Caco-2 (cell line): ENCODE results near the gene RAD18. TPM values are rescaled to one million over a fixed set of nuclear protein-coding genes. Genes with fewer than 3 reads are reported as not detected.

Experiments
- BruUV-seq: library from RNA; stranded (reverse); fragments of 400-500 nt; replicated peaks from 2 replicates; lab custom pipeline; 2021; lab: Mats Ljungman, UMichigan
- CTCF ChIA-PET: fragments of 300-600 bp; sonication (Branson Sonifier 250); formaldehyde crosslinking; loops from one replicate; lab custom pipeline; 2022; ENCODE audit warnings: antibody characterized with exemption; lab: Charles Lee
- POLR2A ChIA-PET: fragments of 300-600 bp; sonication (Branson Sonifier 250); formaldehyde crosslinking; loops from one replicate; lab custom pipeline; 2022; ENCODE audit warnings: antibody characterized with exemption; lab: Charles Lee
- DNase-seq, 2 experiments: peaks; one replicate each; pipeline versions ENCODE4 v3.0.0 to v3.0.0-alpha.2; 2020 to 2022
- H3K27me3 ChIP-seq: replicated peaks from 2 replicates; pipeline ENCODE4 v1.6.0; 2011; ENCODE audit warnings: low read length; ENCODE audit not compliant: control insufficient read depth, insufficient read depth
- H3K36me3 ChIP-seq: 2 replicates; pipeline ENCODE4 v1.5.1; 2011; ENCODE audit warnings: low read length; ENCODE audit not compliant: control insufficient read depth, insufficient read depth
- H3K4me1 ChIP-seq: fragments of 250-450 bp; sonication (Bioruptor Pico); 2 replicates; pipeline ENCODE4 v1.5.1; 2020; ENCODE audit warnings: mild to moderate bottlenecking
- H3K4me3 ChIP-seq: 2 replicates; pipeline ENCODE4 v1.5.1; 2011; ENCODE audit warnings: low read depth, mild to moderate bottlenecking, control low read depth, low read length
- H3K9me3 ChIP-seq: fragments of 250-450 bp; sonication (Bioruptor Pico); 2 replicates; pipeline ENCODE4 v1.5.1; 2020; ENCODE audit warnings: mild to moderate bottlenecking, moderate library complexity
- H3K27ac Mint-ChIP-seq: one replicate; pipeline ENCODE4 v1.8.0; 2022; ENCODE audit warnings: mixed read lengths; ENCODE audit not compliant: unreplicated experiment
- H3K27me3 Mint-ChIP-seq: one replicate; pipeline ENCODE4 v1.8.0; 2022; ENCODE audit warnings: mixed read lengths; ENCODE audit not compliant: insufficient read depth, unreplicated experiment
- H3K36me3 Mint-ChIP-seq: one replicate; pipeline ENCODE4 v1.8.0; 2022; ENCODE audit warnings: mild to moderate bottlenecking, mixed read lengths; ENCODE audit not compliant: insufficient read depth, unreplicated experiment
- H3K4me1 Mint-ChIP-seq: one replicate; pipeline ENCODE4 v1.8.0; 2022; ENCODE audit warnings: low read depth, mixed read lengths; ENCODE audit not compliant: unreplicated experiment
- H3K4me3 Mint-ChIP-seq: one replicate; pipeline ENCODE4 v1.8.0; 2022; ENCODE audit warnings: mild to moderate bottlenecking, moderate library complexity, mixed read lengths; ENCODE audit not compliant: unreplicated experiment
- H3K9me3 Mint-ChIP-seq: one replicate; pipeline ENCODE4 v1.8.0; 2022; ENCODE audit warnings: mixed read lengths; ENCODE audit not compliant: unreplicated experiment
- CTCF ChIP-seq, 2 experiments: fragments of 200-600 bp in 1 of 2; IDR thresholded peaks; 1 replicate in 1 of 2; 2 replicates in 1 of 2; pipeline versions ENCODE4 v1.5.1 to v1.8.0; 2011 to 2022; ENCODE audit warnings: antibody characterized with exemption in 1 of 2, control low read depth in 1 of 2, inconsistent platforms in 1 of 2, low read depth in 1 of 2, low read length in 1 of 2, mild to moderate bottlenecking in 1 of 2, moderate library complexity in 1 of 2; ENCODE audit not compliant: insufficient read depth in 1 of 2, severe bottlenecking in 1 of 2, unreplicated experiment in 1 of 2
- intact Hi-C: fragments of 100-400 bp; cut with micrococcal nuclease; formaldehyde crosslinking; loops from one replicate; pipeline ENCODE4 v1.10.0; 2022; ENCODE audit not compliant: unreplicated experiment
- total RNA-seq: library from RNA; stranded (reverse); gene quantifications from 2 replicates; pipeline ENCODE4 v1.2.3, GENCODE V29; 2022

The RAD18 gene
- total RNA-seq, 1 experiment from 2014 or later, result 19.3 TPM

- no TSS peak for BruUV-seq
- POLR2A ChIA-PET, result no interaction called here
- intact Hi-C loops, result no loop called here
These were observed 135.6 kb downstream of the RAD18 start for GRCh38 chr3:8827641-8828040.

More at GRCh38 chr3:8827641-8828040, 135.6 kb downstream of the RAD18 start:
- Mint-ChIP-seq H3K4me3 (no peak overlapping the region), H3K4me1 (no peaks in the 10 kb centered on the region), H3K36me3 (no peaks in the 10 kb centered on the region), H3K9me3 (no peaks in the 10 kb centered on the region), H3K27ac (no peak overlapping the region), H3K27me3 (no peaks in the 10 kb centered on the region)
- no peaks in the 10 kb centered on the region for H3K4me1 ChIP-seq
- H3K36me3 ChIP-seq, result no peaks in the 10 kb centered on the region
- no peaks in the 10 kb centered on the region for H3K27me3 ChIP-seq
- CTCF ChIA-PET, result no interaction called here
- H3K4me3 ChIP-seq, result no peak overlapping the region
- no peak for TF ChIP-seq CTCF (IDR thresholded peaks at IDR 0.05; ENCODE audit: insufficient read depth in 1 of 2, low read depth in 1 of 2, low read length in 1 of 2, severe bottlenecking in 1 of 2, unreplicated experiment in 1 of 2)
- DNase-seq, result no peak
- no peaks in the 10 kb centered on the region for H3K9me3 ChIP-seq

Other genes with a start within 250 kb of the RAD18 start
- gene CAV3, start 229.7 kb downstream of the RAD18 start, total RNA-seq, result not detected in 2 replicates
- 3.9 and 4.6 TPM in 2 replicates for gene OXTR, start 193.9 kb downstream of the RAD18 start, total RNA-seq